CD14-positive monocyte (primary cell): ENCODE data around the gene C2orf80. TPM values are rescaled to one million over a fixed set of nuclear protein-coding genes. Genes with fewer than 3 reads are reported as not detected.

Source experiments
- DNase-seq, 3 donors: peaks; one replicate each; pipeline ENCODE4 v3.0.0-alpha.2; 2011 to 2022
- H2AFZ ChIP-seq: 2 replicates; pipeline ENCODE4 v1.6.0; 2012; ENCODE audit warnings: mild to moderate bottlenecking, low read depth, low read length, inconsistent platforms; ENCODE audit not compliant: insufficient read depth, poor library complexity, severe bottlenecking
- H3K27ac ChIP-seq, 2 donors: 1 replicate in 1 of 2; 2 replicates in 1 of 2; pipeline ENCODE4 v1.5.1; 2012 to 2013; ENCODE audit warnings: low read length in 2 of 2, control low read depth in 1 of 2, inconsistent platforms in 1 of 2, low read depth in 1 of 2, mild to moderate bottlenecking in 1 of 2
- H3K27me3 ChIP-seq, 2 donors: one replicate each; pipeline versions ENCODE4 v1.6.0 to v1.6.1; 2011 to 2013; ENCODE audit warnings: low read length in 2 of 2; ENCODE audit not compliant: control insufficient read depth in 2 of 2, insufficient read depth in 2 of 2
- H3K36me3 ChIP-seq, 2 donors: replicated peaks in 1 of 2; 1 replicate in 1 of 2; 2 replicates in 1 of 2; pipeline versions ENCODE4 v1.5.1 to v1.6.1; 2012 to 2013; ENCODE audit warnings: low read length in 2 of 2, control low read depth in 1 of 2, inconsistent platforms in 1 of 2, mild to moderate bottlenecking in 1 of 2; ENCODE audit not compliant: insufficient read depth in 2 of 2, control insufficient read depth in 1 of 2
- H3K4me1 ChIP-seq, 2 donors: 1 replicate in 1 of 2; 2 replicates in 1 of 2; pipeline versions ENCODE4 v1.5.1 to v1.6.1; 2012 to 2013; ENCODE audit warnings: low read length in 2 of 2, control low read depth in 1 of 2, inconsistent platforms in 1 of 2, mild to moderate bottlenecking in 1 of 2, moderate library complexity in 1 of 2; ENCODE audit not compliant: insufficient read depth in 2 of 2, control insufficient read depth in 1 of 2
- H3K4me2 ChIP-seq: replicated peaks from 2 replicates; pipeline ENCODE3; 2012; ENCODE audit warnings: low read length, moderate library complexity, mild to moderate bottlenecking; ENCODE audit not compliant: poor library complexity, severe bottlenecking; ENCODE audit errors: extremely low read depth
- H3K4me3 ChIP-seq, 3 experiments: fragments of 200-600 bp in 1 of 3; sonication (generic) in 1 of 3; replicated peaks in 1 of 3; 1 replicate in 2 of 3; 2 replicates in 1 of 3; pipeline ENCODE4 v1.5.1; 2011 to 2013; ENCODE audit warnings: low read length in 3 of 3, mild to moderate bottlenecking in 3 of 3, control low read depth in 2 of 3, low read depth in 2 of 3, inconsistent platforms in 1 of 3, moderate library complexity in 1 of 3
- H3K79me2 ChIP-seq: 2 replicates; pipeline ENCODE4 v1.6.0; 2012; ENCODE audit warnings: mild to moderate bottlenecking, control low read depth, inconsistent platforms, low read length, moderate library complexity; ENCODE audit not compliant: insufficient read depth
- H3K9ac ChIP-seq: 2 replicates; pipeline ENCODE4 v1.6.0; 2017; ENCODE audit warnings: low read length, mild to moderate bottlenecking; ENCODE audit not compliant: insufficient read depth, poor library complexity, severe bottlenecking
- H3K9me3 ChIP-seq, 2 donors: replicated peaks in 1 of 2; 1 replicate in 1 of 2; 2 replicates in 1 of 2; pipeline versions ENCODE4 v1.5.1 to v1.6.1; 2012 to 2013; ENCODE audit warnings: low read length in 2 of 2, control low read depth in 1 of 2; ENCODE audit not compliant: control insufficient read depth in 1 of 2, insufficient read depth in 1 of 2
- H4K20me1 ChIP-seq: 2 replicates; pipeline ENCODE4 v1.6.0; 2012; ENCODE audit warnings: mild to moderate bottlenecking, low read length, control low read depth, moderate library complexity; ENCODE audit not compliant: insufficient read depth
- H3K27ac Mint-ChIP-seq, 7 donors: one replicate each; pipeline ENCODE4 v1.8.0; 2020; ENCODE audit warnings: mild to moderate bottlenecking in 7 of 7, mixed read lengths in 7 of 7, moderate library complexity in 6 of 7, inconsistent platforms in 2 of 7
- H3K27me3 Mint-ChIP-seq, 3 donors: one replicate each; pipeline ENCODE4 v1.8.0; 2021 to 2022; ENCODE audit warnings: low read depth in 3 of 3, mild to moderate bottlenecking in 3 of 3, mixed read lengths in 3 of 3, moderate library complexity in 3 of 3, inconsistent platforms in 1 of 3
- H3K36me3 Mint-ChIP-seq, 2 donors: one replicate each; pipeline ENCODE4 v1.8.0; 2020; ENCODE audit warnings: mixed read lengths in 2 of 2, inconsistent platforms in 1 of 2, mild to moderate bottlenecking in 1 of 2
- H3K4me1 Mint-ChIP-seq: one replicate; pipeline ENCODE4 v1.8.0; 2020; ENCODE audit warnings: mild to moderate bottlenecking, mixed read lengths
- H3K4me3 Mint-ChIP-seq, 2 donors: one replicate each; pipeline ENCODE4 v1.8.0; 2020; ENCODE audit warnings: mild to moderate bottlenecking in 2 of 2, mixed read lengths in 2 of 2, moderate library complexity in 1 of 2
- H3K9me3 Mint-ChIP-seq, 7 donors: one replicate each; pipeline ENCODE4 v1.8.0; 2020 to 2022; ENCODE audit warnings: mixed read lengths in 7 of 7, mild to moderate bottlenecking in 6 of 7, moderate library complexity in 6 of 7, inconsistent platforms in 2 of 7
- WGBS: methylation state at CpG from one replicate; pipeline ENCODE4 v1.1.5; 2013; ENCODE audit warnings: missing lambda C conversion rate; ENCODE audit not compliant: insufficient coverage; 5-methylcytosine and 5-hydroxymethylcytosine counted together
- intact Hi-C, 2 donors: fragments of 100-400 bp; cut with micrococcal nuclease; formaldehyde crosslinking; loops; one replicate each; pipeline versions ENCODE4 v1.15.0 to v1.15.1; 2023
- polyA plus RNA-seq, 3 donors: library from polyadenylated mRNA; depleted of rRNA in 1 of 3; unstranded in 2 of 3; stranded (reverse) in 1 of 3; fragments of 300-500 nt in 2 of 3; fragments of >200 nt in 1 of 3; fragmentation: Illumina TruSeq in 2 of 3; gene quantifications; 1 replicate in 2 of 3; 2 replicates in 1 of 3; pipeline ENCODE4 v1.2.3, GENCODE V29; 2012 to 2021
- TF ChIP-seq, protein P1 (sequence below): fragments of 200-600 bp; IDR thresholded peaks from one replicate; pipeline ENCODE4 v1.8.0; 2022; ENCODE audit warnings: antibody characterized with exemption, mild to moderate bottlenecking

C2orf80 gene
- polyA plus RNA-seq, 3 donors, result not detected

- TF ChIP-seq, protein P1, sequence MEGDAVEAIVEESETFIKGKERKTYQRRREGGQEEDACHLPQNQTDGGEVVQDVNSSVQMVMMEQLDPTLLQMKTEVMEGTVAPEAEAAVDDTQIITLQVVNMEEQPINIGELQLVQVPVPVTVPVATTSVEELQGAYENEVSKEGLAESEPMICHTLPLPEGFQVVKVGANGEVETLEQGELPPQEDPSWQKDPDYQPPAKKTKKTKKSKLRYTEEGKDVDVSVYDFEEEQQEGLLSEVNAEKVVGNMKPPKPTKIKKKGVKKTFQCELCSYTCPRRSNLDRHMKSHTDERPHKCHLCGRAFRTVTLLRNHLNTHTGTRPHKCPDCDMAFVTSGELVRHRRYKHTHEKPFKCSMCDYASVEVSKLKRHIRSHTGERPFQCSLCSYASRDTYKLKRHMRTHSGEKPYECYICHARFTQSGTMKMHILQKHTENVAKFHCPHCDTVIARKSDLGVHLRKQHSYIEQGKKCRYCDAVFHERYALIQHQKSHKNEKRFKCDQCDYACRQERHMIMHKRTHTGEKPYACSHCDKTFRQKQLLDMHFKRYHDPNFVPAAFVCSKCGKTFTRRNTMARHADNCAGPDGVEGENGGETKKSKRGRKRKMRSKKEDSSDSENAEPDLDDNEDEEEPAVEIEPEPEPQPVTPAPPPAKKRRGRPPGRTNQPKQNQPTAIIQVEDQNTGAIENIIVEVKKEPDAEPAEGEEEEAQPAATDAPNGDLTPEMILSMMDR, result no peak
- Histone ChIP-seq H3K4me2 (no peak overlapping the region), H2AFZ (no peak overlapping the region), H3K9ac (no peak overlapping the region), H3K27me3 (no peaks in the 10 kb centered on the region), H3K9me3 (peaks cover 7 to 12% of the 10 kb centered on the region in 2 donors), H3K4me1 (no peaks in the 10 kb centered on the region), H4K20me1 (no peaks in the 10 kb centered on the region), H3K79me2 (no peaks in the 10 kb centered on the region), H3K27ac (no peak overlapping the region), H3K4me3 (no peak overlapping the region), H3K36me3 (no peaks in the 10 kb centered on the region)
- H3K4me3 Mint-ChIP-seq, result no peak overlapping the region
- intact Hi-C loops, result no loop called here
- H3K36me3 Mint-ChIP-seq, result no peaks in the 10 kb centered on the region
- no peak for DNase-seq
- peaks cover 0 to 8% (median 0%) of the 10 kb centered on the region in 3 donors for H3K27me3 Mint-ChIP-seq
- 93% methylated on average over 33 of the region's 33 CpGs for WGBS
- H3K4me1 Mint-ChIP-seq, result no peaks in the 10 kb centered on the region
- peaks cover 6 to 32% (median 13%) of the 10 kb centered on the region in 7 donors for H3K9me3 Mint-ChIP-seq
- H3K27ac Mint-ChIP-seq, result no peak overlapping the region
Measured at GRCh38 chr2:208227581-208228232, 37.9 kb upstream of the C2orf80 start.

GRCh38 chr2:208224802-208225201 lies 35.0 kb upstream of the C2orf80 start:
- Mint-ChIP-seq H3K4me1 (no peaks in the 10 kb centered on the region), H3K36me3 (no peaks in the 10 kb centered on the region), H3K4me3 (no peak overlapping the region), H3K27ac (no peak overlapping the region), H3K9me3 (peaks cover 0 to 17% (median 9%) of the 10 kb centered on the region in 7 donors), H3K27me3 (peaks cover 1 to 5% (median 3%) of the 10 kb centered on the region in 3 donors)
- Histone ChIP-seq H3K4me3 (no peak overlapping the region), H2AFZ (no peak overlapping the region), H3K4me1 (no peaks in the 10 kb centered on the region), H3K79me2 (no peaks in the 10 kb centered on the region), H3K9me3 (peaks cover 0 to 12% of the 10 kb centered on the region in 2 donors), H3K27ac (no peak overlapping the region), H3K4me2 (no peak overlapping the region), H3K9ac (no peak overlapping the region), H3K36me3 (no peaks in the 10 kb centered on the region), H3K27me3 (no peaks in the 10 kb centered on the region), H4K20me1 (no peaks in the 10 kb centered on the region)
- no peak for DNase-seq
- no CpG with 5 or more reads among the region's 2 CpGs for WGBS
- intact Hi-C loops, result no loop called here
- TF ChIP-seq, protein P1, result no peak
